Sigmoid colon (tissue), 7 donors: ENCODE results near the gene RASGRP2. TPM values are rescaled to one million over a fixed set of nuclear protein-coding genes. Genes with fewer than 3 reads are reported as not detected.

Experiments
- DNase-seq: peaks from one replicate; pipeline ENCODE4 v3.0.0-alpha.2; 2019
- H3K27ac ChIP-seq, 4 donors: fragments of 200-600 bp; sonication (generic); one replicate each; pipeline ENCODE4 v1.5.1; 2016 to 2019; ENCODE audit warnings: mild to moderate bottlenecking in 1 of 4
- H3K27me3 ChIP-seq, 3 donors: fragments of 200-600 bp; sonication (generic); one replicate each; pipeline ENCODE4 v1.5.1; 2019; ENCODE audit warnings: mild to moderate bottlenecking in 1 of 3
- H3K36me3 ChIP-seq, 4 donors: fragments of 200-600 bp; sonication (generic); one replicate each; pipeline ENCODE4 v1.5.1; 2016 to 2019
- H3K4me1 ChIP-seq, 4 donors: fragments of 200-600 bp; sonication (generic); one replicate each; pipeline ENCODE4 v1.5.1; 2017 to 2019
- H3K4me3 ChIP-seq, 4 donors: fragments of 200-600 bp; sonication (generic); one replicate each; pipeline ENCODE4 v1.5.1; 2017 to 2019; ENCODE audit warnings: mild to moderate bottlenecking in 2 of 4, moderate library complexity in 1 of 4
- H3K9me3 ChIP-seq, 4 donors: fragments of 200-600 bp in 3 of 4; sonication (generic) in 3 of 4; one replicate each; pipeline versions ENCODE4 v1.5.1 to v1.6.1; 2013 to 2019
- CTCF ChIP-seq, 4 experiments: fragments of 450-650 bp in 3 of 4; fragments of 200-600 bp in 1 of 4; IDR thresholded peaks; one replicate each; pipeline ENCODE4 v1.5.1; 2016 to 2019; ENCODE audit warnings: antibody characterized with exemption in 4 of 4, mild to moderate bottlenecking in 3 of 4, moderate library complexity in 2 of 4
- EP300 ChIP-seq, 4 donors: sonication (generic); formaldehyde crosslinking; IDR thresholded peaks; one replicate each; pipeline ENCODE4 v1.6.1; 2017; ENCODE audit warnings: antibody characterized with exemption in 4 of 4
- POLR2A ChIP-seq, 2 donors: fragments of 450-650 bp; IDR thresholded peaks; one replicate each; pipeline ENCODE4 v1.6.1; 2016; ENCODE audit warnings: antibody characterized with exemption in 2 of 2, mild to moderate bottlenecking in 2 of 2, moderate library complexity in 2 of 2
- POLR2AphosphoS5 ChIP-seq, 4 donors: sonication (generic); formaldehyde crosslinking; IDR thresholded peaks; one replicate each; pipeline ENCODE4 v1.6.1; 2017; ENCODE audit warnings: antibody characterized with exemption in 4 of 4
- WGBS, 2 donors: extraction: QIAGEN DNeasy Blood & Tissue Kit; methylation state at CpG; one replicate each; pipeline ENCODE4 v1.1.7; 2013; 5-methylcytosine and 5-hydroxymethylcytosine counted together
- intact Hi-C: fragments of 100-400 bp; cut with DNase I; formaldehyde crosslinking; loops from one replicate; pipeline ENCODE4 v1.15.1; 2023
- polyA plus RNA-seq, 3 donors: library from polyadenylated mRNA; stranded (reverse); fragments of 200-250 nt; gene quantifications; one replicate each; pipeline ENCODE4 v1.2.3, GENCODE V29; 2013
- total RNA-seq, 4 donors: library from RNA; depleted of rRNA; stranded (reverse); fragments of >200 nt; gene quantifications; one replicate each; pipeline ENCODE4 v1.1.0, GENCODE V29; 2016
- donor health status: healthy with polysubstance abuse.
- donor health status: Bipolar disorder and iron deficiency.
- donor health status: healthy.

RASGRP2 gene
- total and polyA plus RNA-seq, 7 donors, result 2.1 to 101 (median 27.2) TPM

DNA sequence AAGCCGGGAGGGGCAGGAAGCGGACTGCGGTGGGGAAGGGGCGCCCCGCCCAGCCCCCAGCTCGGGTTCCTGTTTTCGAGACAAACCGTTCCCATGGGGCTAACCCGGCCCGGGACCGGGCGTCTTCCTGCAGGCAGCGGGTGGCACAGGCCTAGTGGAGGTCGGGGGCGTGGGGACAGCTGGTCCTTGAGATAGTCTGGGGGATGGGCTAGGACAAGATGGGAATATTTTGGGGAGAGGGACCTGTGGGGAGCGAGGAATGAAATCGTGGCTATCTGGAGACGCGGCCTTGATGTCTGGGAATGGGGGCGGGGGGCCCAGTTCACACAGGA is 1.2 kb upstream of the RASGRP2 start:
- Histone ChIP-seq H3K9me3 (no peaks in the 10 kb centered on the region), H3K27me3 (no peaks in the 10 kb centered on the region), H3K36me3 (peaks cover 0 to 5% (median 0%) of the 10 kb centered on the region in 4 donors), H3K4me1 (peaks cover 0 to 50% (median 45%) of the 10 kb centered on the region in 4 donors), H3K4me3 (peak overlapping the region; percentile 30 to 86 (median 68)), H3K27ac (peak overlapping the region; percentile 95 to 98 (median 96))
- peak; percentile 89 for DNase-seq
- intact Hi-C loops, result loop anchor here (2.0 kb wide), 1 partner anchor 34 kb away; the partner anchor contains the start of gene SF1
- peak in 2 of 4 donors; percentile 20 to 41 for TF ChIP-seq POLR2AphosphoS5 (IDR thresholded peaks at IDR 0.05)
- TF ChIP-seq EP300 (IDR thresholded peaks at IDR 0.05), result no peak
- WGBS, 2 donors, result 1 to 2% methylated on average over 20 of the region's 20 CpGs

DNA sequence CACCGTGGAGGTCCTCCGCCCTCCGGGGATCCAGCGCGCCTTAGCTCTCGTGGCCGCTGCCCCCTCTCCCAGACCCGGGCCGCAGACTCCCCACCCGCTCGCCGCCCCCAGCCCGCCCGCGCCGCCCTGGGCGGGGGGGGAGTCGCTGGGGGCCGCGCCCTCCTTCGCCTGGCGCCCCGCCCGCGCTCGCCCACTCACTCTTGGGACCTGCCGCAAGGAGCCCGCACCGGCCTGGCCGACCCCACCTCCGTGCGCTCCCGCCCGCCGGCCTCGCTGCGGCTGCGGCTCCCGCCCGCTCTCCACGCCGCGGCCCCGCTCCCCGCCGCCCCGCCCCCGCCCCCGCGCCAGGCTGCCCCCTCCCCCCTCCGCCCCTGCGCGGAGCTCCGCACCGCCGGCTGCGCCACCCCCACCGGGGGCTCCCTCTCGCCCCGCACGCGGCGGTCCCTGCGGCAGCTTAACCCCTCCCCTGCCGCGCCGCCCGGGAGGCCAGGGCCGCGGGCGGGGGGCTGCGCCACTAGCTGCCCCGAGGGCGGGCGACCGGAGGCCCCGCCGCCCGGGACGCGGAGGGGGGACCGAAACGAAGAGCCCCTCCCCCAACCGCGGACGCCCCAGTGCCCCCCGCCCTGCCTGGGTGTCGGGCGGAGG is 724 bp upstream of the RASGRP2 start:
- 1 to 2% methylated on average over 89 of the region's 89 CpGs for WGBS, 2 donors
- peaks cover 0 to 50% (median 45%) of the 10 kb centered on the region in 4 donors for H3K4me1 ChIP-seq
- H3K4me3 ChIP-seq, result peak overlapping the region; percentile 37 to 86 (median 68)
- H3K9me3 ChIP-seq, result no peaks in the 10 kb centered on the region
- H3K36me3 ChIP-seq, result no peaks in the 10 kb centered on the region
- H3K27me3 ChIP-seq, result no peaks in the 10 kb centered on the region
- no peak for DNase-seq
- H3K27ac ChIP-seq, result peak overlapping the region; percentile 95 to 98 (median 96)
- no peak for TF ChIP-seq CTCF (IDR thresholded peaks at IDR 0.05)
- intact Hi-C loops, result loop anchor here (2.0 kb wide), 1 partner anchor 34 kb away; the partner anchor contains the start of gene SF1

DNA sequence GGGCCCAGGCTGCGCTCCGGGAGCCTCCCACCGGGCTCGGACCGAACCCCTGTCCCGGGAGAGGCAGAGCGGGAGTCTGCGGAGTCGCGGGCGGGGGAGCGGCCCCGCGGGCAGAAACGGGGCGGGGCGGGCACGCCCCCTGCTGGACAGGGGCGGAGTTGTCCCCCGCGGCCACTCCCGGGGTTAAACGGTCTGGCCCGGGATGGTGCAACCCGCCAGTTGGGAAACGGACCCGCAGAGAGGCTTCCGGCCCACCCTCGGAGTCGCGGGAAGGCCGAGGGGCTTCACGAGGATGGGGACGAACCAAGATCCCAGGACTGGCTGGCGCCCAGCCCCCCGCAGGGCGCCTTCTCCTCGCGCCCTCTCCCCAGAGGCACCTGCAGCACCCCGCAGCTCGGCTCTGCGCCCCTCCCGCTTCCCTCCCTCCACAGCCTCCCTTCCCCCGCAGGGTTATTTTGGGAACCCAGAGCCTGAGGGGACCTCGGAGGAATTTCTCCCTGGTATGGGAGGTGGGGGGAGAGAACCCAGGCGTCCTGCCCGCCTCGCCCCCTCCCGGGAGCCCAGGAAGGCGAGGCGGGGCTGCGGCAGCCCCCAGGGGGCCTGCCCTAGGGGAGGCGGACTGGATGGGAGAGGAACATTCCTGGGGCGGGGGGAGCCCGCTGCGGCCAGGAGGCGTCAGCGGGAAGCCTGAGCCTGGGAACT is 902 bp downstream of the RASGRP2 start:
- Histone ChIP-seq H3K27me3 (no peaks in the 10 kb centered on the region), H3K27ac (peak overlapping the region; percentile 95 to 98 (median 96)), H3K36me3 (peaks cover 0 to 8% (median 0%) of the 10 kb centered on the region in 4 donors), H3K4me1 (peaks cover 0 to 50% (median 45%) of the 10 kb centered on the region in 4 donors), H3K9me3 (no peaks in the 10 kb centered on the region), H3K4me3 (peak overlapping the region; percentile 37 to 86 (median 68))
- WGBS, 2 donors, result 0 to 1% methylated on average over 58 of the region's 58 CpGs
- intact Hi-C loops, result loop anchor here (1.0 kb wide), 1 partner anchor 21 kb away; no protein-coding TSS in a partner anchor
- TF ChIP-seq POLR2A (IDR thresholded peaks at IDR 0.05) (no peak), CTCF (IDR thresholded peaks at IDR 0.05) (peak; percentile 45 to 76 (median 62)), POLR2AphosphoS5 (IDR thresholded peaks at IDR 0.05) (peak; percentile 20 to 46 (median 30))
- peak; percentile 92 for DNase-seq

DNA sequence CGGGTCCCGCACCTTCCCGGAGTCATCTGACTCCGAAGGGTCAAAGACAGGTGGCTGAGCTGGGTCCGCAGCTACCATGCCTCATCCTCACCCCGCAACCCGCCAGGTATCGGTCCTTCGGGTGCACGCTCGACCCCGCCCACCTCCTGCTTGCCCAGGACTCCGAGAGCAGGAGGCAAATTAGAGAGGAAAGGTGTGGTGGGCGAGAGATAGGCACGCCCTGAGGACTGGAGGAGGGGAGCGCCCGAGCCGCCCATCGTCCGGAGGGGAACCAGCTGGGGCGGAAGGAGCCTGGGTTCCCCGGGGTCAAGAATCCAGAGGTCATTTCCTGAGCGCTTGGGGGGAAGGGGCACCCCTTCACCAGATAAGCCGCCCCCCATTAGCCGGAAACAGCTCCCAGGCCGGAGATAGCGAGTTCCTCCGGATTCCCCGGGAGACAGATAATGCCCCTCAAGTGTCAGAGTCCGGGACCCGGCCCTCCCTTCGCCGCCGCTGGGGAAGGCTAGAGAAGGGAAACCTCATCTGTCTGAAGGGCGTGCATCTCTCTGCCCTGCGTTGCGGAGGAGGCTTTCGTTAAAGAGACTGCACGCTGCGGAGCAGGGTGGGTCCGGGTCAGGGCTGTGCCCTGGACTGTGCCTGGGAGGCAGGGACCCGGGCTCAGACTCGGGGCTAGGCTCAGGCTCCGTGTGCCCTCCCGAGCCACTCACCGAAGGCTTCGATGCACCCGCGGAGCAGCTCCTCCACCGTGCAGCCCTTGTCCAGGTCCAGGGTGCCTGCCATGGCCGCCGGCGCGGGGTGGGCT is 1.7 kb downstream of the RASGRP2 start:
- peaks cover 0 to 8% (median 0%) of the 10 kb centered on the region in 4 donors for H3K36me3 ChIP-seq
- H3K27ac ChIP-seq, result peak overlapping the region; percentile 95 to 98 (median 96)
- intact Hi-C loops, result loop anchor here (1.0 kb wide), 1 partner anchor 22 kb away; no protein-coding TSS in a partner anchor
- 2 to 13% methylated on average over 54 of the region's 54 CpGs for WGBS, 2 donors
- H3K4me3 ChIP-seq, result peak overlapping the region; percentile 37 to 86 (median 68)
- no peaks in the 10 kb centered on the region for H3K27me3 ChIP-seq
- H3K4me1 ChIP-seq, result peaks cover 0 to 50% (median 45%) of the 10 kb centered on the region in 4 donors
- TF ChIP-seq EP300 (IDR thresholded peaks at IDR 0.05) (no peak), POLR2A (IDR thresholded peaks at IDR 0.05) (no peak), CTCF (IDR thresholded peaks at IDR 0.05) (no peak), POLR2AphosphoS5 (IDR thresholded peaks at IDR 0.05) (no peak)
- no peak for DNase-seq
- H3K9me3 ChIP-seq, result no peaks in the 10 kb centered on the region
